ENCODE measurements around the gene GRN.
"Not testable (repeated sequence)": the region's sequence is repeated elsewhere in the genome, so short reads cannot be mapped to it uniquely, and the experiment has no call there.

GRN gene

DNA sequence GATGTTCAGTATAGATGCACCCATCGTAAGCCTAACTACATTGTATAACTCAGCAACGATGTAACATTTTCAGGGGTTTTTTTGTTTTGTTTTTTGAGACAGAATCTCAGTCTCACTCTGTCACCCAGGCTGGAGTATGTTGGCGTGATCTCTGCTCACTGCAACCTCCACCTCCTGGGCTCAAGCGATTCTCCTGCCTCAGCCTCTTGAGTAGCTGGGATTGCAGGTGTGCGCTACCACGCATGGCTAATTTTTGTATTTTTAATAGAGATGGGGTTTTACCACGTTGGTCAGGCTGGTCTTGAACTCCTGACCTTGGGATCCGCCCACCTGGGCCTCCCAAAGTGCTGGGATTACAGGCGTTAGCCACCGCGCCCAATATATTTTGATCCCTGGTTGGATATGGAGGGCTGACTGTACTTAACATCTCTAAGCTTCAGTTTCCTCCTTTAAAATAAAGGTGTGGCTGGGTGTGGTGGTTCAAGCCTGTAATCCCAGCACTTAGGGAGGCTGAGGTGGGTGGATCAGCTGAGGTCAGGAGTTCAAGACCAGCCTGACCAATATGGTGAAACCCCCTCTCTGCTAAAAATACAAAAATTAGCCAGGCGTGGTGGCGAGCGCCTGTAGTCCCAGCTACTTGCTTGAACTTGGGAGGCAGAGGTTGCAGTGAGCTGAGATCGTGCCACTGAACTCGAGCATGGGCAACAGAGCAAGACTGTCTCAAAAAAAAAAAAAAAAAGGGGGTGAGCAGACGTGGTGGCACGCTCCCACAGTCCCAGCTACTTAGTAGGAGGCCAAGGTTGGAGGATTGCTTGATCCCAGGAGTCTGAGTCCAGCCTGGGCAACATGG is 2.3 kb downstream of the GRN start:
- not testable (repeated sequence) for DNase-seq

DNA sequence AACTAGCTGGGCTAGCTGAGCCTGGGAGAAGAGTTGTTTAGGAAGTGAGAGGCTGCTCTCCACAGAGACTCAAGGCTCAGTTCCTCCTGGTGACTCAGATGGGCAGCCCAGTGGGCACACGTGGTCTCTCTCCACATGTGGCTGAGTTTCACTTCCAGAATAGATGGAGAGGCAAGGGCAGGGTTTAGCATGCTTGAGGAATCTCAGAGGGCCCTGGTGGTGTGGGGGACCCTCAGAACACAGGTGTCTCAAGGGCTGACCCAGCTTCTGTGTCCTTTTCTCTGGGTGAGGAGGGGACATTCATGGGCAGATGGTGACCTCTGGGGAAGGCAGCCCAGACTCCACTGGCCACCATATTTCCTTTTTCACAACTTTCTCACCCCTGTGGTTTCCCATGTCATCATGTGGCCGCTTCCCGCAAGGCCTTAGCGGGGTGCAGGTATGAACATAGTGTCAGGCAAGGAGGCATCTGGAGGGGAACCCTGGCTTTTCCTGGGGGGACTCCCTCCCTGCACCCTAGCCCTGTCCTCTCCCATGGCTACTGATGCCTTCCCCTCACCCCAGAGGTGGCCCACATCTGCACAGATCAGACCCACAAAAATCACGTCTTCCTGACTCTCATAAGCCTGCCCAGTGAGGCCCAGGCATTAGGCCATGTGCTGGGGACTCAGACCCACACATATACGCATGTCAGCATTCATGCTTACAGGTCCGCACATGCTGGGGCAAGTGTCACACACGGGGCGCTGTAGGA is 3.3 kb downstream of the GRN start:
- peak; percentile 76 for DNase-seq

DNA sequence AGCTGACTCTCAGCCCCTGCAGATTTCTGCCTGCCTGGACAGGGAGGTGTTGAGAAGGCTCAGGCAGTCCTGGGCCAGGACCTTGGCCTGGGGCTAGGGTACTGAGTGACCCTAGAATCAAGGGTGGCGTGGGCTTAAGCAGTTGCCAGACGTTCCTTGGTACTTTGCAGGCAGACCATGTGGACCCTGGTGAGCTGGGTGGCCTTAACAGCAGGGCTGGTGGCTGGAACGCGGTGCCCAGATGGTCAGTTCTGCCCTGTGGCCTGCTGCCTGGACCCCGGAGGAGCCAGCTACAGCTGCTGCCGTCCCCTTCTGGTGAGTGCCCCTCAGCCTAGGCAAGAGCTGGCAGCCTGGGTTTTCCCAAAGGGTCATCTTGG is 3.9 kb downstream of the GRN start:
- DNase-seq = no peak

DNA sequence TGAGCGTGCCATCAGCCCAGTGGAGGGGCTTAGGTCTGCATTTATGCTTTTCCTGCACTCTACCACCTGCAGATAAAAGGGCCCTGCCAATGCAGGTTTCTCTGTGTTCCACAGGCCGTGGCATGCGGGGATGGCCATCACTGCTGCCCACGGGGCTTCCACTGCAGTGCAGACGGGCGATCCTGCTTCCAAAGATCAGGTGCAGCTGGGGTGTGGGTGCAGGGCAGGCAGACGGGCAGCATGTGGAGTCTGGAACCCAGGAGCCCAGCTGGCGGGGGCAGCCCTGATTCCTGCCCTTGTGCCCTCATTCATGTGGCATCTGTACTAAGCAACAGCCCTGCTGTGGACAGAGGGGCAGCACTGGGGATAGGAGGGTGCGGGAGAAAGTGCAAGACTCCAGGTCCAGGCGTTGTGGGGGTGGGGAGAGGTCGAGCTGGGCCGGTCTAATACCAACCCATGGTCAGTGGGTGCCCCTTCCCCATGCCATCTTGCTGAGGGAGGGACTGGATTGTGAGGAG is 4.5 kb downstream of the GRN start:
- DNase-seq = no peak

DNA sequence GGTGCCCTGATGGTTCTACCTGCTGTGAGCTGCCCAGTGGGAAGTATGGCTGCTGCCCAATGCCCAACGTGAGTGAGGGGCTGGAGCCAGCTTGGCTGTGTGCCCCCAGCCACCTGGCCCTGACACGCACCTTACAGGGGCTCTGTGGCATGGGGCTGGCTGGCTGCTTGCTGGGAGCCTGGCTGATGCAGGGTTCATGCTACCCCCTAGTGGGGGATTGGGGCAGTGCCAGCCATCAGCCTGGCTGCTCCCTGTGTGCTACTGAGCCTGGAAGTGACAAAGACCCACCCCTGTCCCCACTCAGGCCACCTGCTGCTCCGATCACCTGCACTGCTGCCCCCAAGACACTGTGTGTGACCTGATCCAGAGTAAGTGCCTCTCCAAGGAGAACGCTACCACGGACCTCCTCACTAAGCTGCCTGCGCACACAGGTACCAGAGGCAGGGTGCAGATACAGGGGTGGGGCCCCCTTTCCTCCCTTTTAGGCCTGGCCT is 5.7 kb downstream of the GRN start:
- DNase-seq = peak; percentile 2

DNA sequence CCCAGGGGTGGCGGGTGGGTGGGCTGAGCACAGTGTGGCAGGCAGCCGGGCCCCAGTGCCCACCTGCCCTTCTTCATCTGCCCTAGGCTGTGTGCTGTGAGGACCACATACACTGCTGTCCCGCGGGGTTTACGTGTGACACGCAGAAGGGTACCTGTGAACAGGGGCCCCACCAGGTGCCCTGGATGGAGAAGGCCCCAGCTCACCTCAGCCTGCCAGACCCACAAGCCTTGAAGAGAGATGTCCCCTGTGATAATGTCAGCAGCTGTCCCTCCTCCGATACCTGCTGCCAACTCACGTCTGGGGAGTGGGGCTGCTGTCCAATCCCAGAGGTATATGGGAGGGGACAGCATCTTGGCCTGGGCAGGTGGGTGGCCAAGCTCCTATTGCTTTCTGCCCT is 6.4 kb downstream of the GRN start:
- DNase-seq = no peak

DNA sequence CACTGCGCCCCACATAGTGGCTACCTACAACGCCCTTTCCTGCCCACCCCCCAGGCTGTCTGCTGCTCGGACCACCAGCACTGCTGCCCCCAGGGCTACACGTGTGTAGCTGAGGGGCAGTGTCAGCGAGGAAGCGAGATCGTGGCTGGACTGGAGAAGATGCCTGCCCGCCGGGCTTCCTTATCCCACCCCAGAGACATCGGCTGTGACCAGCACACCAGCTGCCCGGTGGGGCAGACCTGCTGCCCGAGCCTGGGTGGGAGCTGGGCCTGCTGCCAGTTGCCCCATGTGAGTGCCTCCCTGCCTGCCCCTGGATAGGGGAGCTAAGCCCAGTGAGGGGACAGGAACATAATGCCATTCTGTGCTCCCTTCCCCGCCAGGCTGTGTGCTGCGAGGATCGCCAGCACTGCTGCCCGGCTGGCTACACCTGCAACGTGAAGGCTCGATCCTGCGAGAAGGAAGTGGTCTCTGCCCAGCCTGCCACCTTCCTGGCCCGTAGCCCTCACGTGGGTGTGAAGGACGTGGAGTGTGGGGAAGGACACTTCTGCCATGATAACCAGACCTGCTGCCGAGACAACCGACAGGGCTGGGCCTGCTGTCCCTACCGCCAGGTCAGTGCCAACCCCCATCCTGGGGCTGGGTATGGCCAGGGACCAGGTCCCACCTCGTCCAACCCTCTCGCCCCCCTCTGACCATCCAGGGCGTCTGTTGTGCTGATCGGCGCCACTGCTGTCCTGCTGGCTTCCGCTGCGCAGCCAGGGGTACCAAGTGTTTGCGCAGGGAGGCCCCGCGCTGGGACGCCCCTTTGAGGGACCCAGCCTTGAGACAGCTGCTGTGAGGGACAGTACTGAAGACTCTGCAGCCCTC is 7.1 kb downstream of the GRN start:
- no peak for DNase-seq

DNA sequence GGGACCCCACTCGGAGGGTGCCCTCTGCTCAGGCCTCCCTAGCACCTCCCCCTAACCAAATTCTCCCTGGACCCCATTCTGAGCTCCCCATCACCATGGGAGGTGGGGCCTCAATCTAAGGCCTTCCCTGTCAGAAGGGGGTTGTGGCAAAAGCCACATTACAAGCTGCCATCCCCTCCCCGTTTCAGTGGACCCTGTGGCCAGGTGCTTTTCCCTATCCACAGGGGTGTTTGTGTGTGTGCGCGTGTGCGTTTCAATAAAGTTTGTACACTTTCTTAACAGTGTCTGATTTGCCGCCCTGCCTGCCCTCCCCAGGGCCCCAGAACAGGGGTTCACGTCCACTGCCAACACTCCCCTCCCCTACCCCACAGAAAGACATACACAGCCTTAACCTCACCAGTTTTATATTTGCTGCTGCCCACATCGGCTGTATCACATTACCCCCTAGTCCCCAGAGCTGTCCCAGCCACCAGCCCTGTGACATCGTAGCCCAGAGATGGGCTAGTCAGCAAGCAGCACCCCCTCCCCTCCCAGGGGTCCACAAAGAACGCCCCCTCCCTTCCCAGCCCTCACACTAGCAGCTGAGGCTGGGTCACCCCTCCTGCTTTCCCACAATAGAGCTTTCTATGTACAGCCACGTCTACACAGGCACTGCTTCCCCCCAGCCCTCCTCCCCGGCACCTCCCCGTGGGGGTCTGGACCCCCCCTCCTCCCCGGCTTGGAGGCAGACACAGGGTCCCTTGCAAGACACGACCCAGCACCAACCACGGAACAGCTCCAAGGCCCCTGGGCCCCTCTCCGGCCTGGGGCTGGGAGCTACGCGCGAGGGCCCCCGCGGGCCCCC is 7.9 kb downstream of the GRN start:
- no peak for DNase-seq

DNA sequence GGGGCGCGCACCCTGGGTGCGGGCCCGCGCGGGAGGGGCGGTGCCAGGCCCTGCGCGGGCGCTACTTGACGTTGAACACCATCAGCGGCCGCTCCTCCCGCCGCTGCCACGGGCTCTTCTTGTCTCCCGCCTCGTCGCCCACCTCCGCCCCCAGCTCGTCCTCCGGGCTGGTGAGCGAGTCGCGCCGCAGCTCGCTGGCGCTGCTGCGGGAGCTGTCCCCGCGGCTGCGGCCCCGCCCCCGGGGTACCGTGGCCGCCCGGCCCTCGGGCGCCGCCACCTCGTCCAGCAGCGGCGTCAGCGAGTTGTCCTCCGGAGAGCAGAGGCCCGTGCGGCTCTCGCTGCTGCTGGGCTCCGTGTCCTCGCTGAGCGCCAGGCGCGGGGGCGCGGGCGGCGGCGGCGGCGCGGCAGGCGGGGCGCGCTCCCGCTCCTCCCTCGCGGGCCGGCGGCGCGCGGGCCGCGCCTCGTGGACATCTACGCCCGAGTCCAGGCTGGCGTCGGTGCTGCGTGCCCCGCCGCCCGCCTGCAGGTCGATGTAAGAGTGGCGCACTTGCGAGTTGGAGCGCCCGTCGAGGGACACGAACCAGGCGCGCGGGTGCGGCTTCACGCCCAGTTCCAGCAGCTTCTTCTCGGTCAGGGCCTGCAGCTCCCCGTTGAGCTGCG is 8.7 kb downstream of the GRN start:
- DNase-seq = no peak

DNA sequence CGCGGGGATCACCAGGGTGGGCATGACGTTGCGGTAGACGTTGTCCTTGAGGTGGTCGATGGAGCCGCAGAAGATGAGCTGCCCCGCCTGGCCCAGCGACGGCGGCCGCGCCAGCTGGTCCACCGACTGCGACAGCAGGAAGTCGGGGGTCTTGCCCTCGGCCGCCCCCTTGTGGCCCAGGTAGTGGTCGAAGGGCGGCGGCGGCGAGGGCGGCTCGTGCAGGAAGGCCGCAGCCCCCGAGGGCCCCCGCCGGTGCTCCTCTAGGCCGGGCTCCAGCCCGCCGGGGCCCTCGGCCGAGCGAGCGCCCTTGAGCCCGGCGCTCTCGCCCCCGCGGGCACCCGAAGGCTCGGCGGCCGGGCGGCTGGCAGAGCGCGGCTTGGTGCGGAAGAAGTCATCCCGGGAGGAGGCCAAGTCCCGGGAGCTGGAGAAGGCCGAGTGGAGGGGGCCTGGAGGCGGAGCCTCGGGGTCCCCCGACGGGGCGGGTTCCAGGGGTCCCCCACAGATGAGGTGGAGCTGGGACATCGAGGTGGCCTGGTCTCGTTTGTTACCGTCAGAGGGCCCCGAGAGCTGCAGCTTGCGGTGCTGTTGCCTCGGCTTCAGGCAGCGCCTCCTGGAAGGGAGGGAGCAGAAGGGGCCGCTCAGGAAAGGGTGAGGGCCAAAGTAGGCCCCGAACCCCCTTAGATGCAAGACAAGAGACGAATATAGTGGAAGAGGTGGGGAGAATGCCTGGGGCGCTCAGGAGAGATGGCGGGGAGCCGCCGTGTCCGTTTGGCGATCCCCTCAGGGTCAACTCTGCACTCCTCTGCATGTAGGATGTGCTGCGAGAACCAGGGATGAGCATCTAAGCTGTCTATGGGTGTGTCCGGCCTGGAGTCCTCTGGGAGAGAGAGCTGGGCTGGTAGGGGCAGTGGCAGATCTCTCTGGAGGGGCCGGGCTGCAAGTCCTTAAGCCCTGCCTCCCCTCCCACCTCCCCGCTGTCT is 9.8 kb downstream of the GRN start:
- no peak for DNase-seq

DNA sequence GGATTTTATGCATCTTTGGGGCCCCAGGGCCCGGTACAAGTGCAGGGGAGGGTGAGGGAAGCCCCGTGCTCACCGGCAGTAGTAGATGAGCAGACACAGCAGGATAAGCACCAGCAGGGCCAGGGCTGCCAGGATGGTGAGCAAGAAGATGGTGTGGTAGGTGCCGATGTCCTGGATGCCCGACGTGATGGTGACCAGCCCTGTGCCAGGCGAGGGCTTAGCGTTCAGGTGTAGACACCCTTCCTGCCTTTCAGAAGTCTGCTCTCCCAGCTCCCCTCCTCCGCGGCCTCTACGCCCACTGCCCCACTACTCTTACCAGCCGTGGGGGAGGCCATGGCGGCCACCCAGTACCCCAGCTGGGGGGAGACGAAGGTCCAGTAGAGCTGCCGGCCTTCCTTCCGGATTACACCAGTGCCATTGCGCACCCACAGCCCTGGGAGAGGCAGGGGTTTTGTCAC is 10.6 kb downstream of the GRN start:
- no peak for DNase-seq

DNA sequence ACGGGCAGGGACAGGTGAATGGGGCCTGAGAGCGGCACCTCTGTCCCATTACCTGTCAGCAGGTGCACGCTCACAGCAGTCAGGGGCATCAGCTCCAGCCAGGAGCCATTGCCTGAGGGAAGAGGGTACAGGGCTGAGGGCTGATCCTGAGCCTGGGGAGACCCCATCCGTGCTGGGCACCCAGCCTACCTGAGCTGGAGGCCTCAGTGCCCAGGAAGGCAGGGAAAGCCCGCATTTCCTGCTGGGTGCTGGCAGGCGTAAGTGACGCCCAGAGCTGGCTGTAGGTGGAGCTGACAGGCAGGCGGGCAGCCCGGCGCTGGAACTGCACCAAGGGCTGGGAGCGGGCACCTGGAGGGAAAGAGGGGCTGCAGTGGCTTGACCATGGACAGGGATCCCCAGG is 11.1 kb downstream of the GRN start:
- DNase-seq = no peak

DNA sequence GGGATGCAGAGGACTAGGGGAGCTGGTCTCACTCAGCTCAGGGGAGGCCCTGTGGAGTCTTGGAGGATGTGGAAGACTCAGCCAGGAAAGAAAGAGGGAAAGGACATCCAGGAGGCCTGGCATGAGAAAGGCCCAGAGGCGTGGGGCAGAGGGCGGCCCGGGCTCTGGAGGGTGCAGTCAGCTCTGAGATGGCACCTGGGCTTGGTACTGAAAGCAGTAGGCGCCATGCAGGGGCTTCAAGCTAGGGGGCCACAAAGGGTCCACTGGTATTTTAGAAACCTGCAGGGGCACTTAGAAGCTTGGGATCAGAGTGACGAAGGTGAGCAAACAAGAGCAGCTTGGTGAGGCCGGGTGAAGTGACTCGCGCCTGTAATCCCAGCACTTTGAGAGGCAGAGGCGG is 13.0 kb downstream of the GRN start:
- no peak for DNase-seq

DNA sequence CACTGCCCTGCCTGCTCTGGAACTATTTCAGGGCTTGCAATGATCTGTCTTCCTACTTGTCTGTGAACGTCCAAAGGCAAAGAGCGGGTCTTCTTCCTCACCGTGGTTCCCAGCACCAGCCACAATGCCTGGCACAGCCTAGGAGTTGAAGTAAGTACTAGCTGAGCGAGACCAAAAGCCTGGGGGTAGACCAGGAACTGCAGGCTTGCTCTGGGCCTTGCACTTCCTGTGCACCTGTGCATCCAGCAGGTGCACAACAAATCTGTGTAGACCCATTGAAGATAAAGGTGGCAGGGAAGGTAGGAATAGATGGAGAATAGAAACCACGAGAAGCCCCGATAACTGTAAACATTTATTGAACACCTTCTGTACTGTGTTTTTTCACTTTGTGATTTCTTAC is 13.9 kb downstream of the GRN start:
- DNase-seq = no peak

DNA sequence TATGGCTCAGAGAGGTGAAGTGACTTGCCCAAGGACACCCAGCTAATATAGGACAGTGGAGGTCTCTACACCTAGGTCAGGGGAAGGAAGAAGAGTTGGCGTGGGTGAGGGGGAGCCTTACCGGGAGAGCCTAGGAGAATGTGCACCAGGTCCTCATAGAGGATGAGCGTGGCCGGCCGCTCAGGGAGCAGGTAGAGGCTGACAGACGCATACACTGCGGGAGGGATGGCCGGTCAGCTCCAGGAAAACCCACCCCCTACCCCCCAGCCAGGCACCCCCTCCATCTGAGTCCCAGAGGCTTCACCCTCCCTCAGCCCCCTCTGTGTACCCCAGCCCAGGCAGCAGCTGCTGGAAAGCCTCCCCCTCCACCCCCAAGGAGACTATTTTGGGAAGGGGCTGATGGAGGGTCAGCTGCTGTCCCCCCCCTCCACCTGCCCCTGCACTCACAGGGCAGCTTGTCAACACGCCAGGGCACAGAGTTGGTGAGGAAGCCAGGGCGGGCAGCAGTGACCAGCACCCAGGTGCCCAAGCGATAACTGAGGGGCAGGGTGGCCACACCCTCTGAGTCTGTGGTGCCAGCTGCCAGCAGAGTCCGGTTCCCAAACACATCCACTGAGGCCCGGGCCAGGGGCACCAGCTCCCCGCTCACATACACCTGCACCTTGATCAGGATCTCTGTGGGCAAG is 14.5 kb downstream of the GRN start:
- DNase-seq = no peak

DNA sequence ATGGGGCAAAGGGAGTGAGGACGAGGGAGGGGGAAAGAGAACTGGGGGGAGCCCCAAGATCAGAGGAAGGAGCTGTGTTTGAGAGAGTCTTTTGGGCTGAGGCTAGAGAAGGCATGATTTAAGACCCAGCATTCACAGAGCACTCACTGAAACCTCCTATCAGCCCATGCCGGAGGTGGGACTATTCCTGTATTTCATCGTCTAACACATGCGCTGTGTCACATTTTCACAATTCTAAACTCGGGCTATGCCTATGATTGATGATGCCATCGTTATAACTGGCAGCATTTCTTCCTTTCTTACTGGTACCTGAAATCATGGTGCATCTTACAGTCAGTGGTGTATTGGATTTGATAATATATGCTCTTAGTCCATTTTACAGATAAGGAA is 15.0 kb downstream of the GRN start:
- DNase-seq = no peak

DNA sequence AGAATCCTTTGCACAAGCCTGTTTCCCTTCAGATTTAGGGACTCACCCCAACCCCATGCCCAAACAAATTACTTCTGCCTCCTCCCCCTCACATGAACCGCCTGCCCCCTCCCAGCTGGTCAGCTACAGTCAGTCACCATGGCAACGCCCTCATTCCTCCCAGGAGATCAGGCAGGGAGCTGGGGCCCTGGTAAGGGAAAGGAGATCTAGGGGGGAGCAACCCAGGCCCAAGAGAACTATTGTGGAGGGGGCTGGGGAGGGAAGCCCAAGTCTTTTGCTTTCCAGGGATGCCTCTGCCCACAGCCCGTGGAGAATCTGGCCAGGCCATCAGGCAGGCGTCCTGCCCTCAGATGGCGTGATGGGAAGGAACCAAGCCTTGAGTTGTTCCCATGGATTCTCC is 15.7 kb downstream of the GRN start:
- no peak for DNase-seq

DNA sequence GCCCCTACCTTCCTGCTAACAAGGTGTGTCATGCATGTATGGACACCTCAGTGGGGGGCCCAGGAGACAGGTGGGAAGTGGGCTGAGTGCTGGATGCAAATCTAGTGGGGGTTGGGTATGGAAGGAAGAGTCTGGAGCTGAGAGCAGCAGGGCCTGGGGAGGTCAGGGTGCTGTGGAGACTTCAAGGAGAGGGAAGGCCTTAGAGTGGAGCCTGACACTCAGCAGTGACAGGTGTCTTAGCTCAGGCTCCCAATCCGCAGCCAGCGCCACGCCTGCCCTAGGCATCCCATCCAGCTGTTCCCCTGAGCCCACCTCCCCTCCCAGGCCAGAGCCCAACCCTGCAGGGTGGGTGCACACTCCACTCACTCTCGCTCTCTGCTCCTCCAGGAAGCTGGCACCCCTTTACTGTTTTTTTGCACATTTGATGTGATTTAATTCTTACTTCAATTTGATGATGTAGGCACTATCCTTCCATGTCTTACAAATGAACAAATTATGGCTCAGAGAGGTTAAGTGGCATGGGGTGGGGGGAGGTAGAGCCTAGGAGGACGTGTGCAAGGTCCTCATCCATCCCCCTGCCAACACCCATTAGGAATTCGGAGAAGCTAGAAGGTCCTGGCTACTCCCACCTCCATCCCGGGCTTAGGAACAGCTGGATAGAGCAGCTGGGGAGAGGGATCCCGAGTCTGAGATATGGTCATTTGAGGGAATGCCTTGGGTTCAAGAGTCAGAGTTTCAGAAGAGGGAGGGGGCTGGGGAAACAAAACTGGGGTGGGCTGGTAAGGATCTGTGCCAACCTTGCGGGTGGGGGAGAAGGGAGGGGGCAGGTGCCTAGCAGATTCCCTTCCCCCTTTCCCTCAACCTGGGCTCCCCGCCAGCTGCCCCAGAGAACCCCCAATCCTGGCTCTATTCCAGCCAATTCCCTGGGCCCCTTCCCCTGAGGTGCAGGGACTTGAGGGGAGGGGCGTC is 16.5 kb downstream of the GRN start:
- no peak for DNase-seq

Data from GF-D8 (cell line).